GM19372 (cell line): ENCODE results near the gene RAPGEF5.

Source experiments
- ATAC-seq: cut with Tn5 transposase; IDR thresholded peaks from one replicate; pipeline ENCODE4 v1.9.1; 2021; ENCODE audit warnings: mild to moderate bottlenecking, low read depth, moderate library complexity; ENCODE audit not compliant: unreplicated experiment

Gene RAPGEF5

GRCh38 chr7:22277375-22277774 is 79.6 kb downstream of the RAPGEF5 start:
- ATAC-seq, result no peak

GRCh38 chr7:22275661-22276060 is 81.3 kb downstream of the RAPGEF5 start:
- no peak for ATAC-seq

- ATAC-seq, result no peak
Measured at GRCh38 chr7:22271311-22271710, 85.6 kb downstream of the RAPGEF5 start.

GRCh38 chr7:22270371-22270770 is 86.6 kb downstream of the RAPGEF5 start:
- ATAC-seq, result no peak

GRCh38 chr7:22269963-22270362 is 87.0 kb downstream of the RAPGEF5 start:
- no peak for ATAC-seq

GRCh38 chr7:22268884-22269421 is 88.0 kb downstream of the RAPGEF5 start:
- no peak for ATAC-seq

GRCh38 chr7:22267930-22268615 is 88.9 kb downstream of the RAPGEF5 start:
- no peak for ATAC-seq

- no peak for ATAC-seq
Measured at GRCh38 chr7:22262538-22262937, 94.4 kb downstream of the RAPGEF5 start.

- no peak for ATAC-seq
Measured at GRCh38 chr7:22256541-22257096, 100.3 kb downstream of the RAPGEF5 start.

- no peak for ATAC-seq
Measured at GRCh38 chr7:22255834-22256233, 101.1 kb downstream of the RAPGEF5 start.

- no peak for ATAC-seq
Measured at GRCh38 chr7:22255342-22255741, 101.6 kb downstream of the RAPGEF5 start.

- no peak for ATAC-seq
Measured at GRCh38 chr7:22252936-22253536, 103.9 kb downstream of the RAPGEF5 start.

- ATAC-seq, result no peak
Measured at GRCh38 chr7:22252016-22252415, 104.9 kb downstream of the RAPGEF5 start.

GRCh38 chr7:22251281-22251680 is 105.7 kb downstream of the RAPGEF5 start:
- ATAC-seq, result no peak

- no peak for ATAC-seq
Measured at GRCh38 chr7:22250390-22250789, 106.6 kb downstream of the RAPGEF5 start.

- no peak for ATAC-seq
Measured at GRCh38 chr7:22248111-22248809, 108.7 kb downstream of the RAPGEF5 start.

GRCh38 chr7:22241805-22242390 is 115.1 kb downstream of the RAPGEF5 start:
- no peak for ATAC-seq

- no peak for ATAC-seq
Measured at GRCh38 chr7:22240904-22241571, 115.9 kb downstream of the RAPGEF5 start.

GRCh38 chr7:22238354-22239311 is 118.3 kb downstream of the RAPGEF5 start:
- no peak for ATAC-seq
